Measurements from ENCODE around the gene FAM174B.

The FAM174B gene

GRCh38 chr15:92576597-92577200, 78.9 kb downstream of the FAM174B start:
- Histone ChIP-seq H3K9me3 (ENCODE audit: control insufficient read depth, low read length) (peaks cover 3% of the 10 kb centered on the region), H3K4me3 (ENCODE audit: low read length) (no peak overlapping the region), H3K36me3 (ENCODE audit: control insufficient read depth, insufficient read depth, low read length, severe bottlenecking) (no peaks in the 10 kb centered on the region), H3K27me3 (replicated peaks; ENCODE audit: control insufficient read depth, insufficient read depth, low read length) (peaks cover 33% of the 10 kb centered on the region), H3K4me1 (ENCODE audit: control insufficient read depth, insufficient read depth, low read length) (no peaks in the 10 kb centered on the region), H3K9ac (ENCODE audit: low read length) (no peak overlapping the region)
- no peak for DNase-seq (ENCODE audit: low read depth)

- H3K4me1 ChIP-seq (ENCODE audit: control insufficient read depth, insufficient read depth, low read length), result no peaks in the 10 kb centered on the region
Observed at GRCh38 chr15:92574566-92574965, 81.0 kb downstream of the FAM174B start.

DNA sequence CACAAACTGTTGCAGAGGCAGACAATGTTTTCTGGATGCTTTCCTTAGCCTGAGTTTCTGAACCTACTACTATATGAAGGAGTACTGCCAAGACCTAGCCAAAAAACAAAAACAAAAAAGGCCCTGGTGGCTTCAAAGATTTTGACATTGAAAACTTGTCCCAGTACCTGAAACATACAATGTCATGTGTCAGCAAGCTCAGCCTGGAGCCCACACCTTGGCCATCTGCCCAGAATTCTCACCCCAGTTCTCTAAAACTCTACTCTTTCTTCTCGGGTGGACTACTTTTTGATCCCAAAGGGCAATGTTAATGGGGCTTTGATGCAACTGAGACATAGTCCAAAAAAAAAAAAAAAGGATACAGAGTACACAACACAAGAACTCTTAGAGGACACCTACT, 81.4 kb downstream of the FAM174B start:
- Histone ChIP-seq H3K9me3 (ENCODE audit: control insufficient read depth, low read length) (peaks cover 3% of the 10 kb centered on the region), H3K9ac (ENCODE audit: low read length) (no peak overlapping the region), H3K36me3 (ENCODE audit: control insufficient read depth, insufficient read depth, low read length, severe bottlenecking) (no peaks in the 10 kb centered on the region), H3K4me1 (ENCODE audit: control insufficient read depth, insufficient read depth, low read length) (no peaks in the 10 kb centered on the region), H3K4me3 (ENCODE audit: low read length) (no peak overlapping the region), H3K27me3 (replicated peaks; ENCODE audit: control insufficient read depth, insufficient read depth, low read length) (peaks cover 38% of the 10 kb centered on the region)
- no peak for DNase-seq (ENCODE audit: low read depth)

More at GRCh38 chr15:92574566-92574965, 81.0 kb downstream of the FAM174B start:
- H3K4me3 ChIP-seq (ENCODE audit: low read length), result no peak overlapping the region
- peaks cover 38% of the 10 kb centered on the region for H3K27me3 ChIP-seq (replicated peaks; ENCODE audit: control insufficient read depth, insufficient read depth, low read length)
- H3K9ac ChIP-seq (ENCODE audit: low read length), result no peak overlapping the region
- no peaks in the 10 kb centered on the region for H3K36me3 ChIP-seq (ENCODE audit: control insufficient read depth, insufficient read depth, low read length, severe bottlenecking)
- no peak for DNase-seq (ENCODE audit: low read depth)
- H3K9me3 ChIP-seq (ENCODE audit: control insufficient read depth, low read length), result peaks cover 3% of the 10 kb centered on the region

DNA sequence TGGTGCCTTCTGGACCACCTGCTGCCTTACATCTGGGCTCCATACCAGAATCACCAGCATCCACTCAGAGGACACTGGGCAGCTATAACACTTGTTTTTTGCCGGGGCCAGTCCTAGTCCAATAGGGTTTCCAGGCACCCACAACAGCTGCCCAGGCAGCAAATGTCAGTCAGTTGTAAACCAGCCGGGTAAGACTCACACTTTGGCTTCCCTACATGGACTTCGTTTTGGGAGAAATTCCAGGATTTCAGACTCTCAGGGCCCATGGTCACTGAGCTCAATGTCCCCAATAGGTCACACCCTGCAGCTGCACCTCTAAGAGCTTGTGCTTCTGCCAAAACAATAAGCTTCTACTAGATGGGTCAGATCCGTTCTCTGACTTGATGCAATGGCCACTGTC, 83.8 kb downstream of the FAM174B start:
- Histone ChIP-seq H3K9me3 (ENCODE audit: control insufficient read depth, low read length) (peaks cover 3% of the 10 kb centered on the region), H3K4me1 (ENCODE audit: control insufficient read depth, insufficient read depth, low read length) (peaks cover 4% of the 10 kb centered on the region), H3K36me3 (ENCODE audit: control insufficient read depth, insufficient read depth, low read length, severe bottlenecking) (no peaks in the 10 kb centered on the region), H3K4me3 (ENCODE audit: low read length) (no peak overlapping the region), H3K9ac (ENCODE audit: low read length) (no peak overlapping the region), H3K27me3 (replicated peaks; ENCODE audit: control insufficient read depth, insufficient read depth, low read length) (peaks cover 38% of the 10 kb centered on the region)
- no peak for DNase-seq (ENCODE audit: low read depth)

DNA sequence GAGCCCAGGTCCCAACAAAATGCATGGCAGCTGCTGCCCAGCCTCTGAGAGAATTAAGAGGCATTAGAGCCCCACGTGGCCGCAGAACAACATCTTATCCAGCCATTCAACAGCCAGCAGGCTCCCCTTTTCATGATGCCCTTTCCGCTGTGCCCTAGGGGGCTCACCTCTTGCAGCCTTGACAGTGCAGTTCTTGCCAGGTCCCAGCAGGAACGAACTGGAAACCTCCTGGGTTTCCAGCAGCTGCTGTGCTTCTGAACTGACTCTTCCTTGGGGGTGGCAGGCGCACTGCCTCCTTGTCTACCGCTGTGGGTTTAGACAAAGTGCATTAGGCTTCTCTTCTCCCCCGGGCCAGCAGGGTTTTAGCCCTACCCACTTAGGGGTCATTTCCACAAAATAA, 85.2 kb downstream of the FAM174B start:
- DNase-seq (ENCODE audit: low read depth), result no peak
- Histone ChIP-seq H3K27me3 (replicated peaks; ENCODE audit: control insufficient read depth, insufficient read depth, low read length) (peaks cover 37% of the 10 kb centered on the region), H3K4me3 (ENCODE audit: low read length) (no peak overlapping the region), H3K9me3 (ENCODE audit: control insufficient read depth, low read length) (peaks cover 3% of the 10 kb centered on the region), H3K4me1 (ENCODE audit: control insufficient read depth, insufficient read depth, low read length) (peaks cover 4% of the 10 kb centered on the region), H3K9ac (ENCODE audit: low read length) (no peak overlapping the region), H3K36me3 (ENCODE audit: control insufficient read depth, insufficient read depth, low read length, severe bottlenecking) (no peaks in the 10 kb centered on the region)

GRCh38 chr15:92569778-92570177, 85.8 kb downstream of the FAM174B start:
- Histone ChIP-seq H3K4me3 (ENCODE audit: low read length) (no peak overlapping the region), H3K27me3 (replicated peaks; ENCODE audit: control insufficient read depth, insufficient read depth, low read length) (peaks cover 31% of the 10 kb centered on the region), H3K36me3 (ENCODE audit: control insufficient read depth, insufficient read depth, low read length, severe bottlenecking) (no peaks in the 10 kb centered on the region), H3K9ac (ENCODE audit: low read length) (no peak overlapping the region), H3K4me1 (ENCODE audit: control insufficient read depth, insufficient read depth, low read length) (peaks cover 4% of the 10 kb centered on the region), H3K9me3 (ENCODE audit: control insufficient read depth, low read length) (peaks cover 3% of the 10 kb centered on the region)
- DNase-seq (ENCODE audit: low read depth), result no peak

Data from adipocyte (in vitro differentiated cells).